Left ventricle myocardium superior (tissue), 1 donor: Measurements from ENCODE around the gene ZNF181. TPM values are rescaled to one million over a fixed set of nuclear protein-coding genes. Genes with fewer than 3 reads are reported as not detected.
"Not testable (repeated sequence)": the region's sequence is repeated elsewhere in the genome, so short reads cannot be mapped to it uniquely, and the experiment has no call there.

Experiments
- ATAC-seq: fragments of 200-7000 bp; cut with Tn5 transposase; one replicate; pipeline ENCODE4 v1.9.1; 2020; ENCODE audit warnings: mild to moderate bottlenecking, moderate library complexity
- DNase-seq: peaks from one replicate; pipeline ENCODE4 v3.0.0-alpha.2; 2020
- intact Hi-C: fragments of 100-400 bp; cut with micrococcal nuclease; formaldehyde crosslinking; loops from one replicate; pipeline ENCODE4 v1.11.0; 2022
- long read RNA-seq: library from polyadenylated mRNA; unstranded; transcript quantifications from one replicate; pipeline ENCODE4 v2.0.0, GENCODE V29; 2021
- total RNA-seq: library from RNA; stranded (reverse); fragmentation: NEBNext Ultra II Directional; extraction: Animal tissue kit (Norgen Biotek cat#: 25700); gene quantifications from one replicate; pipeline ENCODE4 v1.2.1, GENCODE V29; 2021
- donor health status: DM: no; HTN: yes; CAD: no; lungs with severe emphysema.

Gene ZNF181
- total RNA-seq: 21.6 TPM
- long read RNA-seq, full-length matches to known transcripts: 5 of 47 reads
- long read RNA-seq, partial matches to known transcripts: 2 of 47 reads
- long read RNA-seq, other reads (novel, unspliced or antisense): 40 of 47 reads

GRCh38 chr19:34733746-34734536 lies at the start of gene ZNF181:
Gene ZNF181, plus strand, starts transcription at chr19:34734243. Its CDS starts 795 bp downstream, at chr19:34735038.
- intact Hi-C loops: no loop called here
- DNase-seq: peak; percentile 92
- peak; percentile 95 for ATAC-seq

- DNase-seq, intact Hi-C loops, ATAC-seq: not testable (repeated sequence)
These were observed 48.8 kb upstream of the ZNF181 start for GRCh38 chr19:34685266-34685665.

GRCh38 chr19:34686455-34686854 lies 47.6 kb upstream of the ZNF181 start:
- ATAC-seq (no peak), DNase-seq (no peak)
- intact Hi-C loops: no loop called here

- ATAC-seq: peak; percentile 55
- DNase-seq: no peak
- intact Hi-C loops: no loop called here
These were observed 46.7 kb upstream of the ZNF181 start for GRCh38 chr19:34687348-34687747.

GRCh38 chr19:34688592-34688991 lies 45.5 kb upstream of the ZNF181 start:
- intact Hi-C loops: no loop called here
- no peak for DNase-seq
- ATAC-seq: no peak

- intact Hi-C loops: no loop called here
- ATAC-seq (no peak), DNase-seq (no peak)
These were observed 43.7 kb upstream of the ZNF181 start for GRCh38 chr19:34690372-34690771.

- no peak for DNase-seq
- intact Hi-C loops: no loop called here
- ATAC-seq: peak; percentile 26
These were observed 41.5 kb upstream of the ZNF181 start for GRCh38 chr19:34692549-34692948.

GRCh38 chr19:34707661-34708060 lies 26.4 kb upstream of the ZNF181 start:
- ATAC-seq: no peak

GRCh38 chr19:34711890-34712289 lies 22.2 kb upstream of the ZNF181 start:
- ATAC-seq: no peak
- intact Hi-C loops: loop anchor here (5.0 kb wide), 1 partner anchor 70 kb away; no protein-coding TSS in a partner anchor
- no peak for DNase-seq

More at GRCh38 chr19:34707661-34708060, 26.4 kb upstream of the ZNF181 start:
- no peak for DNase-seq
- intact Hi-C loops: no loop called here

GRCh38 chr19:34712395-34713261 lies 21.4 kb upstream of the ZNF181 start:
- ATAC-seq: peak; percentile 78
- DNase-seq: no peak
- intact Hi-C loops: loop anchor here (5.0 kb wide), 1 partner anchor 70 kb away; no protein-coding TSS in a partner anchor

- no peak for DNase-seq
- no peak for ATAC-seq
- intact Hi-C loops: loop anchor here (5.0 kb wide), 1 partner anchor 71 kb away; no protein-coding TSS in a partner anchor
These were observed 20.8 kb upstream of the ZNF181 start for GRCh38 chr19:34713262-34713637.

GRCh38 chr19:34715357-34715756 lies 18.7 kb upstream of the ZNF181 start:
- ATAC-seq: no peak
- intact Hi-C loops: no loop called here
- no peak for DNase-seq

GRCh38 chr19:34722353-34722752 lies 11.7 kb upstream of the ZNF181 start:
- intact Hi-C loops: no loop called here
- DNase-seq (no peak), ATAC-seq (no peak)

- intact Hi-C loops: no loop called here
- ATAC-seq: no peak
- no peak for DNase-seq
These were observed 8.6 kb upstream of the ZNF181 start for GRCh38 chr19:34725400-34725799.

GRCh38 chr19:34731019-34731829 lies 2.8 kb upstream of the ZNF181 start:
- intact Hi-C loops: no loop called here
- no peak for ATAC-seq
- DNase-seq: peak; percentile 41

GRCh38 chr19:34731964-34732363 lies 2.1 kb upstream of the ZNF181 start:
- no peak for ATAC-seq
- intact Hi-C loops: no loop called here
- DNase-seq: no peak

- ATAC-seq (no peak), DNase-seq (peak; percentile 30)
- intact Hi-C loops: no loop called here
These were observed 1.3 kb upstream of the ZNF181 start for GRCh38 chr19:34732612-34733211.

GRCh38 chr19:34733266-34733745 lies 737 bp upstream of the ZNF181 start:
- ATAC-seq (peak; percentile 33), DNase-seq (no peak)
- intact Hi-C loops: no loop called here
